ENCODE data around the gene NEIL1.
"Not testable (repeated sequence)": the region's sequence is repeated elsewhere in the genome, so short reads cannot be mapped to it uniquely, and the experiment has no call there.

The NEIL1 gene

GRCh38 chr15:75346796-75347221 is at the start of gene NEIL1:
TSS of gene NEIL1 (plus strand) at chr15:75347039. CDS start at chr15:75348906, 1,867 bp downstream.
- FAIRE-seq: no peak

- not testable (repeated sequence) for FAIRE-seq
Measured at GRCh38 chr15:75298541-75299310, 48.1 kb upstream of the NEIL1 start.

DNA sequence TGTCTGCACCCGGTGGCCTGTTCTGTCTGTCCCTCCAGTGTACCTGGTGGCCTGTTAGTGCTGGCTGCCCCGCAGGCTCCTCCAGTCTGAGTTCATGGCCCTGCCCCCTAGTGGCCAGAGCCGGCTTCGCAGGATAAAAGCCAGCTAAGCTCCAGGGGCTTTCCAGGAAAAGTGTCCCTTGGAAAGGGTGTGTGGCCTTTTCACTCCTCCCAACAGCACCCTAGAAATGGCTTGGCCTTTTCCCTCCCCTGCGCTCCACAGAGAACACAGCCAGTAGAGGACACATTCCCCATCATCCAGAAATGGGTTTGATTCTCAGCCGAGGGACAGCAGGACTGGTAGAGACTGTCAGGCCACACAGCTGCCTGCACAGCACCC is 47.5 kb upstream of the NEIL1 start:
- FAIRE-seq: not testable (repeated sequence)

DNA sequence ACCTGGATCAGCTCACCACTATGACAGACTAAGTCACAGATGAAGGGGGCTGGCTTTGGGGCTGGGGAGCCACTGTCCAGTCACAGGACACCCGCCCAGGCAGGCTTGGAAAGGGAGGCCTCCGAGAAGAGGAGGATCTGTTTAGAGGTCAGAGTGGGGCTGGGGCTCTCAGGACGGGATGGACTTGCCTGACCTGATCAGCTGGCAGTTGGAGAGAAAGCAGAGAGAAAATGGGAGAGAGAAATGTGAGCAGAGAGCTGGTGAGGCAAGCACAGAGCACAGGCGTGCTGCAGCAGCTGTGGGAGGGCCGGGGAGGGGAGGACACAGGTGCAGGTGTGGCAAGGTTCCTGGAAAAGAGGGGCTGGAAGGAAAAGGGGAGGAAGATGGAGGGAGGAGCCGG is 46.8 kb upstream of the NEIL1 start:
- not testable (repeated sequence) for FAIRE-seq

- FAIRE-seq: no peak
Measured at GRCh38 chr15:75302318-75302717, 44.5 kb upstream of the NEIL1 start.

GRCh38 chr15:75302753-75303152 is 44.1 kb upstream of the NEIL1 start:
- not testable (repeated sequence) for FAIRE-seq

- FAIRE-seq: no peak
Measured at GRCh38 chr15:75306188-75306587, 40.7 kb upstream of the NEIL1 start.

- FAIRE-seq: no peak
Measured at GRCh38 chr15:75307778-75308390, 39.0 kb upstream of the NEIL1 start.

DNA sequence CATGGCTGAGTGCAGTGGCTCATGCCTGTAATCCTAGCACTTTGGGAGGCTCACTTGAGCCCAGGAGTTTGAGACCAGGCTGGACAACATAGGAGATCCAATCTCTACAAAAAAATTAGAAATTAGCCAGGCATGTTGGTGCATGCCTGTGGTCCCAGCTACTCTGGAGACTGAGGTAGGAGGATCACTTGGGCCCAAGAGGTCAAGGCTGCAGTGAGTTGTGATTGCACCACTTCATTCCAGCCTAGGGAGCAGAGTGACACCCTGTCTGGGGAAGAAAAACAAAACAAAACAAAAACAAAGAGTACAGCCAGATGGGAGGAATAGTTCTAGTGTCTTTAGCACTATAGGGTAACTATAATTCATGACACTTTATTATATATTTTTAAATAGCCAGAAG is 37.1 kb upstream of the NEIL1 start:
- no peak for FAIRE-seq

- not testable (repeated sequence) for FAIRE-seq
Measured at GRCh38 chr15:75312548-75312947, 34.3 kb upstream of the NEIL1 start.

DNA sequence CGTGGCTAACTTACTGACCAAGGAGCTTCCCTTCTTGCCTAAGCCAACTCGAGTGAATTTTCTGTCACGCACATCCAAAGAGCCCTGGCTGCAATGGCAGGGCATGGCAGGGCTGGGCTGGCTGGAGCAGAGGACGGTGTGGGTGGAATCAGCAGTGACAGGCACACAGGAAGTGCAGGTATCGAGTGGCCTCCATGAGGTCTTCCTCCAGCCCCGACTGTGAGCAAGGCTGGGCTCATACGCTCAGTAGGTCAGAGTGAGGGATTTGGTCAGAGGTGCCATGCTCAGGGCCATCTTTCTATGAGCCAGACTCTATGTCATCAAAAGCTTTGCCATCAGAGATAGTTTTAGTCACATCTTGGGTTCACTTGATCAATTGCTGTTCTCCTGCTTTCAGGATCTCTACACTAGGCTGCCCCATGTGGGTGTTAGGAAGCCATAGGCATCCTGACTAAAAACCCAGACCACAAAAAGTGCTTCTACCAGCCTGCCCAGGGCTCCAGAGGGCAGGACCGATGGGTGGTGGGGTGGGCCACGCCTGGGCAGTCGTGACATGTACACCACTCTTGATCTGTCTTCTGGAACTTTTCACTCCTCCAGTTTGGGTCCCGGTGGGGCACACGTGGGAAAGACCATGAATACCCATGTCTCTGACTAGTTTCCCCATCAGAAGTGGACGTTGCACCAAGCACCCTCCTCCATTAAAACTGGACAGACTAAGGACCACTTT is 33.6 kb upstream of the NEIL1 start:
- FAIRE-seq: no peak

DNA sequence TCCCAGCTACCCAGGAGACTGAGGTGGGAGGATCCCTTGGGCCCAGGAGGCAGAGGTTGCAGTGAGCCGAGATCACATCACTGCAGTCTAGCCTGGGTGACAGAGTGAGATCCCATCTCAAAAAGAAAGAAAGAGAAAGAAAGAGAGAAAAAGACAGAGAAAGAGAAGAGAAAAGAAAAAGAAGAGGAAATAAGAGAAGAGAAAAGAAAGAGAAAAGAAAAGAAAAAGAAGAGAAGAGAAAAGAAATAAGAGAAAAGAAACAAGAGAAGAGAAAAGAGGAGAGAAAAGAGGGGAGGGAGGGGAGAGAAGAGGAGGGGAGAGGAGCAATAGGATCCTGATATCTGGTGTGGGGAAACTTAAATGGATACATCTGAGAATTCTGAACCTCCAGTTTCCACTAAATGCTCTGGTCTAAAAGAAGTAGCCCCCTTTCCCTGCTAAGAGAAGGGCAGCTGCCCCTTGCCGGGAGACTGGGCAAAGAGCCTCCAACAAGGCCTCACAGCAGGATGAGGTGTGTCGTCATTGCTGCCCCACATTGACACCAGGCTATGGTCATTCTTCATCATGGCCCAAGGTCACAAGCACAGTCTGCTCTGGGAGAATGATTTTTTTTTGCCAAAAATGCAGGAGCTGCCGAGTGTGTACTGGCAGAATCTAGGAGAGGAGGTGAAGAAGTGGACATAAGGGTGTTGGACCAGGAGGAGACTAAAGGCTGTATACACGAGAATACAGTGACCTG is 32.1 kb upstream of the NEIL1 start:
- FAIRE-seq: no peak

DNA sequence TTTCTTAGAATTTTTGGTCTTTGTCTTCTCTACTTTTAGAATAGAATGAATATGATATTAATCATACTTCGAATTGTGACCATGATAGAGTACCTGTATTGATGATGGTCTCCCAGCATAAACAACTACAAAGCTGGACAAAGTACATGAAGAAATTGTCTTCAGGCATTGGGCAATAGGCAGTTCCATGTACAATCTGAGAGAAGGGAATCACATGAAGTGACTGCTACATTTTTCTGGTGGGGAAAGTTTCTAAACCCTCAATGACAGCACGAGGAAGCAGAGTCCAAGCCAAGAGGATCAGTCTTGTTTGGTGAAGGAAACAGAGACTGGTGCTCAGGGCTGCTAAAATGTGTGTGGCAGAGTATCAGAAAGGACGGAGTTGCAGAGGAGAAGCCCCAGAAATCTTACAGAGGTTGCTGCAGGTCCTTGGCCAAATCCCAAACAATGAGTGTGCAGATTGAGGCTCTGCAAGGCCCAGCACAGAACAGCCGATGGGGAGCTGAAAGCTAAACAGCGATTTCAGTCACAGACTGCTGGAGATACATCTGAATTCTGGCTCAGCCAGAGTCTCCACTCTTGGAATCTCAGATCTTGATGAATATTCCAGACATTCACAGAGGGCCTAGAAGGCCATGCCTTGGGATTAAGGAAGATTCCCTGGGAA is 27.5 kb upstream of the NEIL1 start:
- FAIRE-seq: not testable (repeated sequence)

DNA sequence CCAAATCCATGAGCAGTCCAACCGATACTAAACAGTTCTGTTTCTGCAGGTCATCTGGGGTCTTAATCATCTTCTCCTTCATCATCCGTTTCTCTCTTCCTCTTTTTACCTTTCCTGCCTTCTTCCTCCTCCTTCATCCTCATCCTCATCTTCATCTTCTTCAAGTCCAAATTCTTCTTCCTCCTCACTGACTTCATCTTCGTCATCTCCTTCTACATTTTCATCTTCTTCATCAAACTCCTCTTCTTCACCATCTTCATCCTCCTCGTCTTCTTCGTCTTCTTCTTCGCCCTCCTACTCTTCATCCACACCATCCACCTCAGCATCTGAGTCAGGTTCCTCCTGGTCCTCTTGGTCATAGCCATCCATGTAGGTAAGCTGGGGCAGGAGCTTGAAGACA is 25.1 kb upstream of the NEIL1 start:
- no peak for FAIRE-seq

- FAIRE-seq: no peak
Measured at GRCh38 chr15:75325922-75326321, 20.9 kb upstream of the NEIL1 start.

DNA sequence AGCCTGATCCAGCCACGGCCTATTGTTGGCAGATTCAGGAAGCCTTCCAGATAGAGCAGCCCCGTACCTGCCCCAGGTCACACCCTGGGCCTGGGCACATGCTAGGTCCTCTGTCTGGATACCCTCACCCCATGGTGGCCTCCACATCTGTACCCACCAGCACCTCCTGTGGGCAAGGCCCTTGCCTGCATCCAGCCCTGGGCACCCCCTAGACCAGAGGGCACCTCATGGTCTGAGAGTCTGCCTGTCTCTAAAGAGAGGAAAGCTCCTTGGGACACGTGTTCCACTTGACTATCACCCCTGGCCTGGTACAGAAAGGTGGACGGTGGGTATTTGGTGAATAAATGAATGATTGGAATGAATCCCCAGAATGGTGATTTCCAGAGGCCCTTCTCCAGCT is 19.8 kb upstream of the NEIL1 start:
- no peak for FAIRE-seq

GRCh38 chr15:75327491-75327890 is 19.3 kb upstream of the NEIL1 start:
- FAIRE-seq: no peak

DNA sequence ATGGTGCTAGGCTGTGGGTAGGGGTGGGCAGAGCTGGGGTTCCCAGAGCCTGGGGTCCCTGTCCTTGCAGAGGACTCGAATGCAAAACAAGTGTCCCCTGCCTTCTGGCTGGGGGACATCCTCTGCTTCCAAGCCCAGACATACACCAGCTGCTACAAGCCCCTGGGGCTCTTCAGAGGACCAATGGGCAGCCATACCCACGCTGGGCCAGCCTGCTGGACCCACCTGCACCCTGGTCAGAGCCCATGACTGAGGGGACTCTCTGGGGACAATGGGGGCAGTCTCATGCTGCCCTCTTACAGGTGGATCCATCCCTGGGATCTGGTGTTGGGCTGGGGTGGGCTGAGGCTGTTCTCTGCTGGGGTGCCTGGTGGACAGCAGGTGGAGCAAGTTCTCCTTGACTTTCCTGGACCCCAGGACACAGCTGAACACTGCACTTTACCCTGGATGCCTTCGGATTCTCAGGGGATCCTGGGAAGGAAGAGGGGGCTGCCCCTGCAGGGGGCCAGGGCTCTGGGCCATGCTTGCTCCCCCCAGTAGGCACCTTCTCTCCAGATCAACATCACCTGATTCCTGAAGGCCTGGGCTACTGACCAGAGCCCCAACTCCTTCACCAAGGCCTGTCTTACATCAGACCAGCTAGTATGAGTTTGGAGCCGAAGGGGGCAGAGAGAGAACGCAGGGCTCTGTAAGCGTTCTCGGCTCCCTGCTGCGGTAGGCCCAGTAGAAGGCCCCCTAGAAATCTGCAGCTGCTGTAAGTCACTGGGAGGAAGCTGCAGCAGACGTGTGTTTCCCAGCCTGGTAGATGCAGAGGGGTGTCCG is 18.1 kb upstream of the NEIL1 start:
- no peak for FAIRE-seq

DNA sequence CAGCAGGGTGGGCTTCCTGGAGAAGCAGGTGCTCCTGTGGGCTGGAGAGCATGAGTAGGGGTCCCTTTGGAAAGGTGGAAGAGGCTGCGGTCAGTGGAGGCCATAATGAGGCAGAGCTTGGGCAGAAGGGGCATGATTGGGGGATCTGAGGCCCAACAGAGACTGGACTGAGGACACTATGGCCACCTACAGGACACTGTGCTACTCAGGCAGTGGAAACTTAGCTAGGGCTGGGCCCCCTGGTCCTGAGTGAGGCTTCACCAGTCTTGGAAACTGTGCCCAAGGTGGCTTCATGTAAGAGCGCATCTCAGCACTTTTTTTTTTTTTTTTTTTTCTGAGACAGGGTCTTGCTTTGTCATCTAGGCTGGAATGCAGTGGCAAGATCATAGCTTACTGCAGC is 17.3 kb upstream of the NEIL1 start:
- no peak for FAIRE-seq

DNA sequence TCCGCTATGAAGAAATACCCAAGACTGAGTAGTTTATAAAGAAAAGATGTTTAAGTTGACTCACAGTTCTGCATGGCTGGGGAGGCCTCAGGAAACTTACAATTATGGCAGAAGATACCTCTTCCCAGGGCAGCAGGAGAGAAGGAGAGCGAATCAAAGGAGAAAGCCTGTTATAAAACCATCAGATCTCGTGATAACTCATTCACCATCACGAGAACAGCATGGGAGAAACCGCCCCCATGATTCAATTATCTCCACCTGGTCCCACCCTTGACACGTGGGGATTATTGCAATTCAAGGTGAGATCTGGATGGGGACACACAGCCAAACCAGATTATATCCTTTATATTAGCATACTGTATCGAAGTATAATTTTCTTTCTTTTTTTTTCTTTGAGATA is 14.7 kb upstream of the NEIL1 start:
- FAIRE-seq: not testable (repeated sequence)

DNA sequence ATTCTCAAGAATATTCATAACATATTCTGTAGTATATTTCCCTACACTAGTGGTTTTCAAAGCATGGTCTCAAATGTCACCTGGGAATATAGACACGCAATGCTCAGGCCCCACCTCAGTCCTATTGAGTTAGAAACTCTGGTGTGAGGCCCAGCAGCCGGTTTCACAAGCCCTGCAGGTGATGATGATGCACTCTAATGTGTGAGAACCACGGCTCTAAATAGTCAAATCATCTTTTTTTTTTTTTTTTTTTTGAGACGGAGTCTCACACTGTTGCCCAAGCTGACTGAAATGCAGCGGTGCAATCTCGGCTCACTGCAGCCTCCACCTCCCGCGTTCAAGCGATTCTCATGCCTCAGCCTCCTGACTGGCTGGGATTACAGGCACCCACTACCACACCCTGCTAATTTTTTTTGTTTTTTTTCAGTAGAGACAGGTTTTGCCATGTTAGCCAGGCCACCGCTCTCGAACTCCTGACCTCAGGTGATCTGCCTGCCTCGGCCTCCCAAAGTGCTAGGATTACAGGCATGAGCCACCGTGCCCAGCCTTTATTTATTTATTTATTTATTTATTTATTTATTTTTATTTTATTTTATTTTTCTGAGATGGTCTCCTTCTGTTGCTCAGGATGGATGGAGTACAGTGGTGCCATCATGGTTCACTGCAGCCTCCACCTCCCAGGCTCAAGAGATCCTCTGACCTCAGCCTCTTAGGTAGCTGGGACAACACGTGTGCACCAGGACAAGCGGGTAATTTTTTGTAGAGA is 13.0 kb upstream of the NEIL1 start:
- FAIRE-seq: not testable (repeated sequence)
